CD4-positive, alpha-beta T cell (primary cell): ENCODE results near the gene KIAA1328. TPM values are rescaled to one million over a fixed set of nuclear protein-coding genes. Genes with fewer than 3 reads are reported as not detected.

Experiments
- ATAC-seq: fragments of 200-7000 bp; cut with Tn5 transposase; one replicate; pipeline ENCODE4 v1.10.0; 2022; ENCODE audit warnings: mild to moderate bottlenecking; ENCODE audit not compliant: poor library complexity
- CTCF ChIA-PET: fragments of 350-600 bp; sonication (Branson Sonifier 250); formaldehyde crosslinking; loops from one replicate; lab custom pipeline; 2021; ENCODE audit warnings: antibody characterized with exemption, inconsistent platforms; lab: Charles Lee
- POLR2A ChIA-PET: fragments of 350-600 bp; sonication (Branson Sonifier 250); formaldehyde crosslinking; loops from one replicate; lab custom pipeline; 2021; ENCODE audit warnings: antibody characterized with exemption, inconsistent platforms; lab: Charles Lee
- DNase-seq, 14 experiments: peaks; one replicate each; pipeline ENCODE4 v3.0.0-alpha.2; 2013 to 2020; ENCODE audit warnings: mixed read lengths in 2 of 14
- H3K27ac ChIP-seq, 2 donors: one replicate each; pipeline versions ENCODE4 v1.5.1 to v1.7.0; 2013; ENCODE audit warnings: low read length in 2 of 2, low read depth in 1 of 2, mild to moderate bottlenecking in 1 of 2
- H3K27me3 ChIP-seq, 2 experiments: 1 replicate in 1 of 2; 2 replicates in 1 of 2; pipeline versions ENCODE4 v1.6.1 to v1.7.0; 2013; ENCODE audit warnings: low read length in 2 of 2, control low read depth in 1 of 2, mild to moderate bottlenecking in 1 of 2, moderate library complexity in 1 of 2; ENCODE audit not compliant: insufficient read depth in 2 of 2, control insufficient read depth in 1 of 2
- H3K36me3 ChIP-seq: one replicate; pipeline ENCODE4 v1.6.1; 2013; ENCODE audit warnings: low read length, control low read depth; ENCODE audit not compliant: insufficient read depth
- H3K4me1 ChIP-seq: one replicate; pipeline ENCODE4 v1.6.1; 2013; ENCODE audit warnings: low read length, control low read depth; ENCODE audit not compliant: insufficient read depth
- H3K4me3 ChIP-seq: one replicate; pipeline ENCODE4 v1.5.1; 2013; ENCODE audit warnings: mild to moderate bottlenecking, low read length, moderate library complexity
- H3K9me3 ChIP-seq, 2 experiments: 1 replicate in 1 of 2; 2 replicates in 1 of 2; pipeline versions ENCODE4 v1.6.1 to v1.7.0; 2013; ENCODE audit warnings: low read length in 2 of 2, mild to moderate bottlenecking in 2 of 2, control low read depth in 1 of 2, moderate library complexity in 1 of 2; ENCODE audit not compliant: control insufficient read depth in 1 of 2, insufficient read depth in 1 of 2
- H3K27ac Mint-ChIP-seq: one replicate; pipeline ENCODE4 v1.8.0; 2020; ENCODE audit warnings: mixed read lengths
- H3K27me3 Mint-ChIP-seq: one replicate; pipeline ENCODE4 v1.8.0; 2021; ENCODE audit warnings: mixed read lengths
- H3K36me3 Mint-ChIP-seq: one replicate; pipeline ENCODE4 v1.8.0; 2021; ENCODE audit warnings: low read depth, mixed read lengths
- H3K4me1 Mint-ChIP-seq: one replicate; pipeline ENCODE4 v1.8.0; 2021; ENCODE audit warnings: low read depth, mixed read lengths
- H3K4me3 Mint-ChIP-seq: one replicate; pipeline ENCODE4 v1.8.0; 2020; ENCODE audit warnings: mild to moderate bottlenecking, mixed read lengths
- H3K9me3 Mint-ChIP-seq: one replicate; pipeline ENCODE4 v1.8.0; 2020; ENCODE audit warnings: mixed read lengths
- intact Hi-C, 2 experiments: fragments of 100-400 bp; cut with DNase I in 1 of 2; cut with micrococcal nuclease in 1 of 2; formaldehyde crosslinking; loops; one replicate each; pipeline versions ENCODE4 v1.15.1 to v1.9.0; 2023 to 2025; cut with DNase I, micrococcal nuclease
- total RNA-seq, 174 experiments: library from RNA in 2 of 174; stranded (reverse) in 2 of 174; gene quantifications; one replicate each; pipeline ENCODE4 v1.2.3 and lab custom pipeline; 2021 to 2026
- TF ChIP-seq, protein P1 (sequence below): fragments of 200-600 bp; IDR thresholded peaks from one replicate; pipeline ENCODE4 v1.8.0; 2022; ENCODE audit warnings: antibody characterized with exemption, mild to moderate bottlenecking

The KIAA1328 gene
- total RNA-seq, 2 experiments from 2014 or later: 8.7 to 9.4 TPM

GRCh38 chr18:37006742-37007141 lies 177.8 kb downstream of the KIAA1328 start:
- CTCF ChIA-PET: no interaction called here
- H3K27ac ChIP-seq: no peak overlapping the region
- TF ChIP-seq, protein P1, sequence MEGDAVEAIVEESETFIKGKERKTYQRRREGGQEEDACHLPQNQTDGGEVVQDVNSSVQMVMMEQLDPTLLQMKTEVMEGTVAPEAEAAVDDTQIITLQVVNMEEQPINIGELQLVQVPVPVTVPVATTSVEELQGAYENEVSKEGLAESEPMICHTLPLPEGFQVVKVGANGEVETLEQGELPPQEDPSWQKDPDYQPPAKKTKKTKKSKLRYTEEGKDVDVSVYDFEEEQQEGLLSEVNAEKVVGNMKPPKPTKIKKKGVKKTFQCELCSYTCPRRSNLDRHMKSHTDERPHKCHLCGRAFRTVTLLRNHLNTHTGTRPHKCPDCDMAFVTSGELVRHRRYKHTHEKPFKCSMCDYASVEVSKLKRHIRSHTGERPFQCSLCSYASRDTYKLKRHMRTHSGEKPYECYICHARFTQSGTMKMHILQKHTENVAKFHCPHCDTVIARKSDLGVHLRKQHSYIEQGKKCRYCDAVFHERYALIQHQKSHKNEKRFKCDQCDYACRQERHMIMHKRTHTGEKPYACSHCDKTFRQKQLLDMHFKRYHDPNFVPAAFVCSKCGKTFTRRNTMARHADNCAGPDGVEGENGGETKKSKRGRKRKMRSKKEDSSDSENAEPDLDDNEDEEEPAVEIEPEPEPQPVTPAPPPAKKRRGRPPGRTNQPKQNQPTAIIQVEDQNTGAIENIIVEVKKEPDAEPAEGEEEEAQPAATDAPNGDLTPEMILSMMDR: no peak
- H3K27ac Mint-ChIP-seq: no peak overlapping the region
- H3K9me3 ChIP-seq: no peaks in the 10 kb centered on the region
- intact Hi-C loops: no loop called here
- H3K36me3 ChIP-seq: no peaks in the 10 kb centered on the region
- no peaks in the 10 kb centered on the region for H3K4me1 ChIP-seq
- H3K36me3 Mint-ChIP-seq: peaks cover 68% of the 10 kb centered on the region
- POLR2A ChIA-PET: no interaction called here
- H3K27me3 Mint-ChIP-seq: no peaks in the 10 kb centered on the region
- no peaks in the 10 kb centered on the region for H3K4me1 Mint-ChIP-seq
- no peak for DNase-seq
- H3K4me3 Mint-ChIP-seq: no peak overlapping the region
- H3K4me3 ChIP-seq: no peak overlapping the region
- ATAC-seq: no peak
- no peaks in the 10 kb centered on the region for H3K27me3 ChIP-seq
- peaks cover 26% of the 10 kb centered on the region for H3K9me3 Mint-ChIP-seq

DNA sequence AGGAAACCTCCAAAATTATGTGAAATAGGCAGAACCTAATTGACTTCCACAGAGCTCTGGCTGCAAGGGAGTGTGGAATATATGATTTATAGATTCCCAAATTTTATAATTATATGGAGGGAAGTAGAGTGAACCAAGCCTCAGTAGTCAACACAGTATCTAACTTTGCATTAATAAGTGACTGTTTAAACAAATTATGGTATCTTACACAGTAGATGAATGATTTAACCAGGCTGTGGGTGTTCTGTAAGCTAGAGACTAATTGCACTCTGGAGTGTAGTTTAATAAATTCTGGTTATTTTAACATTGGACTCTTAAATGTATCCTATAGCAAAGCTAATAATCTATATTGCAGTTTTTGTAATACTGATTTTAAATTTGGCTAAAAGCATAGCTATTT lies 183.5 kb downstream of the KIAA1328 start:
- Histone ChIP-seq H3K4me1 (no peaks in the 10 kb centered on the region), H3K27ac (no peak overlapping the region), H3K4me3 (no peak overlapping the region), H3K9me3 (peaks cover 3 to 25% of the 10 kb centered on the region in 2 experiments), H3K27me3 (no peaks in the 10 kb centered on the region), H3K36me3 (no peaks in the 10 kb centered on the region)
- Mint-ChIP-seq H3K4me1 (no peaks in the 10 kb centered on the region), H3K4me3 (no peak overlapping the region), H3K36me3 (peaks cover 69% of the 10 kb centered on the region), H3K27ac (no peak overlapping the region), H3K27me3 (no peaks in the 10 kb centered on the region), H3K9me3 (peaks cover 32% of the 10 kb centered on the region)
- TF ChIP-seq, protein P1: no peak
- intact Hi-C loops: no loop called here
- DNase-seq: no peak
- ChIA-PET POLR2A (no interaction called here), CTCF (no interaction called here)
- no peak for ATAC-seq

GRCh38 chr18:37019157-37019827 lies 190.4 kb downstream of the KIAA1328 start:
- ATAC-seq: no peak
- TF ChIP-seq, protein P1: no peak
- DNase-seq: no peak
- Mint-ChIP-seq H3K4me3 (no peak overlapping the region), H3K27me3 (no peaks in the 10 kb centered on the region), H3K27ac (no peak overlapping the region), H3K9me3 (peaks cover 35% of the 10 kb centered on the region), H3K36me3 (peaks cover 94% of the 10 kb centered on the region), H3K4me1 (no peaks in the 10 kb centered on the region)
- Histone ChIP-seq H3K4me1 (no peaks in the 10 kb centered on the region), H3K27ac (no peak overlapping the region), H3K27me3 (no peaks in the 10 kb centered on the region), H3K36me3 (no peaks in the 10 kb centered on the region), H3K4me3 (no peak overlapping the region), H3K9me3 (peaks cover 17 to 36% of the 10 kb centered on the region in 2 experiments)
- POLR2A ChIA-PET: no interaction called here
- CTCF ChIA-PET: no interaction called here
- intact Hi-C loops: no loop called here
